IMR-90 (cell line): Measurements from ENCODE around the gene FXR2. TPM values are rescaled to one million over a fixed set of nuclear protein-coding genes. Genes with fewer than 3 reads are reported as not detected.

ENCODE experiments used
- ATAC-seq: fragments of 200-7000 bp; cut with Tn5 transposase; 2 replicates; pipeline ENCODE4 v1.9.1; 2020; ENCODE audit warnings: low read depth, mild to moderate bottlenecking, moderate library complexity
- BruUV-seq: library from RNA; stranded (reverse); fragments of 400-500 nt; replicated peaks from 2 replicates; lab custom pipeline; 2021; lab: Mats Ljungman, UMichigan
- CTCF ChIA-PET: fragments of 300-600 bp; formaldehyde crosslinking; extraction: SDS; loops from one replicate; lab custom pipeline; 2021; ENCODE audit warnings: antibody characterized with exemption; lab: Yijun Ruan, JAX
- POLR2A ChIA-PET: fragments of 300-600 bp; sonication (Branson Sonifier 250); formaldehyde crosslinking; loops from one replicate; lab custom pipeline; 2022; ENCODE audit warnings: antibody characterized with exemption; ENCODE audit not compliant: unreplicated experiment; lab: Charles Lee
- DNase-seq: peaks from one replicate; pipeline ENCODE4 v3.0.0; 2013
- H2AFZ ChIP-seq: replicated peaks from 2 replicates; pipeline ENCODE3; 2013; ENCODE audit warnings: low read length, mild to moderate bottlenecking; ENCODE audit not compliant: poor library complexity
- H2AK5ac ChIP-seq: 2 replicates; pipeline ENCODE4 v1.6.1; 2013; ENCODE audit warnings: low read depth, low read length, inconsistent platforms
- H2AK9ac ChIP-seq: replicated peaks from 2 replicates; pipeline ENCODE3; 2013; ENCODE audit warnings: mild to moderate bottlenecking, low read depth, low read length, moderate library complexity; ENCODE audit not compliant: poor library complexity
- H2BK120ac ChIP-seq: 2 replicates; pipeline ENCODE4 v1.6.1; 2013; ENCODE audit warnings: low read depth, low read length, inconsistent platforms
- H2BK15ac ChIP-seq: 3 replicates; pipeline ENCODE4 v1.6.1; 2013; ENCODE audit warnings: low read depth, low read length, inconsistent platforms
- H2BK20ac ChIP-seq: 2 replicates; pipeline ENCODE4 v1.6.1; 2013; ENCODE audit warnings: low read depth, mild to moderate bottlenecking, inconsistent platforms, low read length, moderate library complexity
- H2BK5ac ChIP-seq: 2 replicates; pipeline ENCODE4 v1.6.1; 2013; ENCODE audit warnings: mild to moderate bottlenecking, low read depth, low read length, inconsistent platforms; ENCODE audit not compliant: poor library complexity, severe bottlenecking
- H3K14ac ChIP-seq: replicated peaks from 2 replicates; pipeline ENCODE4 v1.6.1; 2013; ENCODE audit warnings: low read depth, low read length, inconsistent platforms
- H3K18ac ChIP-seq: 2 replicates; pipeline ENCODE4 v1.6.1; 2013; ENCODE audit warnings: low read depth, low read length, control low read depth
- H3K23ac ChIP-seq: 2 replicates; pipeline ENCODE4 v1.6.1; 2013; ENCODE audit warnings: low read depth, low read length, inconsistent platforms
- H3K27ac ChIP-seq: 2 replicates; pipeline ENCODE4 v1.5.1; 2013; ENCODE audit warnings: mild to moderate bottlenecking, control low read depth, low read length; ENCODE audit not compliant: insufficient read depth
- H3K27me3 ChIP-seq: 2 replicates; pipeline ENCODE4 v1.6.1; 2013; ENCODE audit warnings: low read length; ENCODE audit not compliant: control insufficient read depth, insufficient read depth
- H3K36me3 ChIP-seq: 2 replicates; pipeline ENCODE4 v1.6.1; 2013; ENCODE audit warnings: low read length, mixed read lengths; ENCODE audit not compliant: control insufficient read depth, insufficient read depth
- H3K4ac ChIP-seq: 2 replicates; pipeline ENCODE4 v1.6.1; 2013; ENCODE audit warnings: low read depth, low read length, inconsistent platforms
- H3K4me1 ChIP-seq: 2 replicates; pipeline ENCODE4 v1.6.1; 2013; ENCODE audit warnings: low read length, mixed read lengths; ENCODE audit not compliant: control insufficient read depth, insufficient read depth
- H3K4me2 ChIP-seq: 2 replicates; pipeline ENCODE4 v1.6.1; 2013; ENCODE audit warnings: low read depth, mild to moderate bottlenecking, control low read depth, low read length, moderate library complexity
- H3K4me3 ChIP-seq: 2 replicates; pipeline ENCODE4 v1.5.1; 2013; ENCODE audit warnings: low read depth, mild to moderate bottlenecking, control low read depth, low read length, moderate library complexity; ENCODE audit not compliant: insufficient read depth
- H3K56ac ChIP-seq: 2 replicates; pipeline ENCODE4 v1.6.1; 2013; ENCODE audit warnings: low read length, inconsistent platforms; ENCODE audit not compliant: insufficient read depth; ENCODE audit errors: extremely low read depth
- H3K79me1 ChIP-seq, 2 experiments: 2 replicates each; pipeline ENCODE4 v1.6.1; 2013; ENCODE audit warnings: low read length in 2 of 2, inconsistent platforms in 1 of 2, low read depth in 1 of 2
- H3K9ac ChIP-seq: 2 replicates; pipeline ENCODE4 v1.6.1; 2013; ENCODE audit warnings: low read depth, low read length, control low read depth
- H3K9me1 ChIP-seq: 2 replicates; pipeline ENCODE4 v1.6.1; 2013; ENCODE audit warnings: low read length, inconsistent platforms; ENCODE audit not compliant: insufficient read depth
- H3K9me3 ChIP-seq: 2 replicates; pipeline ENCODE4 v1.6.1; 2013; ENCODE audit warnings: low read length; ENCODE audit not compliant: control insufficient read depth, insufficient read depth
- H4K20me1 ChIP-seq: 2 replicates; pipeline ENCODE4 v1.6.1; 2013; ENCODE audit warnings: low read length, inconsistent platforms; ENCODE audit not compliant: insufficient read depth
- H4K5ac ChIP-seq: 2 replicates; pipeline ENCODE4 v1.6.1; 2013; ENCODE audit warnings: mild to moderate bottlenecking, low read depth, low read length, control low read depth
- H4K8ac ChIP-seq, 2 experiments: 2 replicates each; pipeline ENCODE4 v1.6.1; 2013; ENCODE audit warnings: low read depth in 2 of 2, low read length in 2 of 2, control low read depth in 1 of 2, inconsistent platforms in 1 of 2
- H4K91ac ChIP-seq: 2 replicates; pipeline ENCODE4 v1.6.1; 2013; ENCODE audit warnings: low read depth, low read length, inconsistent platforms; ENCODE audit not compliant: insufficient read depth
- BHLHE40 ChIP-seq: fragments of 150-350 bp; IDR thresholded peaks from 2 replicates; pipeline ENCODE4 v1.6.1; 2016; ENCODE audit warnings: mild to moderate bottlenecking, low read depth, low read length
- CEBPB ChIP-seq: IDR thresholded peaks from 2 replicates; pipeline ENCODE4 v1.6.1; 2012; ENCODE audit warnings: low read depth, low read length, improper control_type of control experiment
- CHD1 ChIP-seq: IDR thresholded peaks from 2 replicates; pipeline ENCODE4 v1.6.1; 2012; ENCODE audit warnings: low read depth, low read length, improper control_type of control experiment
- MAFK ChIP-seq: IDR thresholded peaks from 2 replicates; pipeline ENCODE4 v1.6.1; 2012; ENCODE audit warnings: low read depth, low read length, improper control_type of control experiment
- MAZ ChIP-seq: IDR thresholded peaks from 2 replicates; pipeline ENCODE4 v1.6.1; 2012; ENCODE audit warnings: low read depth, mild to moderate bottlenecking, low read length, improper control_type of control experiment, moderate library complexity, borderline replicate concordance
- MXI1 ChIP-seq: IDR thresholded peaks from 2 replicates; pipeline ENCODE4 v1.6.1; 2012; ENCODE audit warnings: low read depth, mild to moderate bottlenecking, low read length, moderate library complexity, borderline replicate concordance
- NFE2L2 ChIP-seq: fragments of 150-350 bp; IDR thresholded peaks from 2 replicates; pipeline ENCODE4 v1.6.1; 2016; ENCODE audit warnings: low read depth, mild to moderate bottlenecking, low read length
- POLR2A ChIP-seq: IDR thresholded peaks from 2 replicates; pipeline ENCODE4 v1.6.1; 2012; ENCODE audit warnings: mild to moderate bottlenecking, low read depth, low read length
- RFX5 ChIP-seq: IDR thresholded peaks from 2 replicates; pipeline ENCODE4 v1.8.0; 2012; ENCODE audit warnings: low read depth, mild to moderate bottlenecking, low read length, moderate library complexity
- SMC3 ChIP-seq: fragments of 150-350 bp; IDR thresholded peaks from 2 replicates; pipeline ENCODE4 v1.6.1; 2016; ENCODE audit warnings: low read depth, mild to moderate bottlenecking, antibody characterized with exemption, low read length, moderate library complexity
- WGBS, 2 experiments: methylation state at CpG; one replicate each; pipeline versions ENCODE4 v1.1.5 to v1.1.7; 2013; ENCODE audit warnings: missing lambda C conversion rate in 2 of 2; ENCODE audit not compliant: insufficient read length in 1 of 2; ENCODE audit errors: extremely low coverage in 2 of 2; 5-methylcytosine and 5-hydroxymethylcytosine counted together
- dilution Hi-C: fragments of 300-500 bp; cut with HindIII; formaldehyde crosslinking; loops from one replicate; pipeline ENCODE4 v1.14.3; 2018; ENCODE audit warnings: low sequenced_read_pairs; ENCODE audit not compliant: unreplicated experiment
- in situ Hi-C: fragments of 300-500 bp; cut with MboI; formaldehyde crosslinking; loops from 3 replicates; pipeline ENCODE4 v1.14.3; 2019; ENCODE audit warnings: low sequenced_read_pairs, inconsistent platforms, mixed read lengths
- intact Hi-C: fragments of 100-400 bp; cut with micrococcal nuclease; formaldehyde crosslinking; loops from 2 replicates; pipeline ENCODE4 v1.10.0; 2022
- polyA plus RNA-seq, 3 experiments: library from polyadenylated mRNA; depleted of rRNA; stranded (reverse); fragments of >200 nt; gene quantifications; 2 replicates each; pipeline ENCODE4 v1.2.3, GENCODE V29; 2012; ENCODE audit warnings: low replicate concordance in 1 of 3
- total RNA-seq: library from RNA; depleted of rRNA; stranded (reverse); fragments of >200 nt; gene quantifications from 2 replicates; pipeline ENCODE4 v1.2.3, GENCODE V29; 2012
- TF ChIP-seq, protein P1 (sequence below): fragments of 150-350 bp; IDR thresholded peaks from 2 replicates; pipeline ENCODE4 v1.6.1; 2017; ENCODE audit warnings: mild to moderate bottlenecking, antibody characterized with exemption, low read length, low read depth
- TF ChIP-seq, protein P2 (sequence below): conservative IDR thresholded peaks from 2 replicates; pipeline ENCODE4 v1.5.1; 2012; ENCODE audit warnings: mild to moderate bottlenecking, low read depth, low read length, improper control_type of control experiment

The FXR2 gene
- total and polyA plus RNA-seq, 2 of the 4 experiments (the other 2 are of a cell fraction): 39.1 to 55.9 TPM

DNA sequence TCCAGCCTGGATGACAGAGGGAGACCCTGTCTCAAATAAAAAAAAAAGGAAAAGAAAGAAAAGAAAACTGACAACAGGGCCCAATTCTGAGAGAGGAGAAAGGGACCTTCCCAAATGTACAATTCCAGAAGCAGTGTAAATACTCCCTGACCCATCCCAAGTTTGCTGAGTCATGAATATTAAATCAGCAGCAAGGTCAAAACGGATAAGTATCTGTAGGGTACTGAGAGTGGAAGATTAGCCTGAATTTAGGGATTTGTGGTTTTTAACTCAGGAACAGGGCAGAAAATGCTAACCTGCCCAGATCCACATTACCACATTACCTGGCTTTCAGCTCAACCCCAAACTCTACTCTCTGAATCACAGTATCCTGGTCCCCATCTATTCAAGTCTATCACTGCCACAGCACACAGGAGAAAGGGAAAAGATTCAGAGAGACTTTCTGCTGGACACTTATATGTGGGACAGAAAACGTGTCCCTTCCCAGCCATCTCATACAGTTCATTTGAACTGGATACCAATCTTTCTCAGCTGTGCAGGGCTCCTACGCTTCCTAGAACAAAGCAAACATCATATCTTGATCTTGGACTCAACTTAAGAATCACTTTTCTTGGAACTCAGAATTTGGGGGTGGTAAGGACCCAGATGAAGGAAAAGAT, 2.9 kb downstream of the FXR2 start:
- Histone ChIP-seq H3K4ac (no peak overlapping the region), H3K18ac (no peak overlapping the region), H2BK120ac (no peak overlapping the region), H3K4me2 (peak overlapping the region; percentile 27), H4K91ac (no peak overlapping the region), H3K4me1 (peaks cover 9% of the 10 kb centered on the region), H3K9me1 (peaks cover 16% of the 10 kb centered on the region), H3K14ac (no peak overlapping the region), H4K5ac (no peak overlapping the region), H3K36me3 (peaks cover 5% of the 10 kb centered on the region), H2BK20ac (no peak overlapping the region), H2AK5ac (no peak overlapping the region), H2BK15ac (no peak overlapping the region), H3K9ac (no peak overlapping the region), H2AFZ (no peak overlapping the region), H3K27ac (peak overlapping the region; percentile 3; the same call in 1 of the 2 replicates), H2AK9ac (no peak overlapping the region), H3K79me1 (peaks cover 42 to 63% of the 10 kb centered on the region in 2 experiments), H3K56ac (no peak overlapping the region), H3K27me3 (no peaks in the 10 kb centered on the region), H3K4me3 (no peak overlapping the region), H2BK5ac (no peak overlapping the region), H4K20me1 (peaks cover 54% of the 10 kb centered on the region), H4K8ac (no peak overlapping the region), H3K9me3 (no peaks in the 10 kb centered on the region), H3K23ac (peak overlapping the region; percentile 6; the same call in 1 of the 2 replicates)
- in situ Hi-C loops: no loop called here
- DNase-seq (no peak), ATAC-seq (no peak)
- ChIA-PET POLR2A (interaction anchor here (0.6 kb wide), 1 partner anchor 340 kb away, joined by 3 read pairs; no protein-coding TSS in a partner anchor), CTCF (interaction anchor here (0.6 to 0.7 kb wide), 3 partner anchors 87 to 328 kb away, joined by 3 to 7 read pairs (median 5); no protein-coding TSS in a partner anchor)
- no TSS peak for BruUV-seq
- dilution Hi-C loops: no loop called here
- WGBS, 2 experiments: no CpG with 5 or more reads among the region's 3 CpGs
- intact Hi-C loops: no loop called here
- peak; percentile 97 for TF ChIP-seq MAFK
- TF ChIP-seq CHD1: no peak
- no peak for TF ChIP-seq MAZ
- TF ChIP-seq BHLHE40: no peak
- no peak for TF ChIP-seq POLR2A
- no peak for TF ChIP-seq SMC3
- TF ChIP-seq CEBPB: no peak
- TF ChIP-seq, protein P1, sequence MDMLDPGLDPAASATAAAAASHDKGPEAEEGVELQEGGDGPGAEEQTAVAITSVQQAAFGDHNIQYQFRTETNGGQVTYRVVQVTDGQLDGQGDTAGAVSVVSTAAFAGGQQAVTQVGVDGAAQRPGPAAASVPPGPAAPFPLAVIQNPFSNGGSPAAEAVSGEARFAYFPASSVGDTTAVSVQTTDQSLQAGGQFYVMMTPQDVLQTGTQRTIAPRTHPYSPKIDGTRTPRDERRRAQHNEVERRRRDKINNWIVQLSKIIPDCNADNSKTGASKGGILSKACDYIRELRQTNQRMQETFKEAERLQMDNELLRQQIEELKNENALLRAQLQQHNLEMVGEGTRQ: no peak
- TF ChIP-seq, protein P2, sequence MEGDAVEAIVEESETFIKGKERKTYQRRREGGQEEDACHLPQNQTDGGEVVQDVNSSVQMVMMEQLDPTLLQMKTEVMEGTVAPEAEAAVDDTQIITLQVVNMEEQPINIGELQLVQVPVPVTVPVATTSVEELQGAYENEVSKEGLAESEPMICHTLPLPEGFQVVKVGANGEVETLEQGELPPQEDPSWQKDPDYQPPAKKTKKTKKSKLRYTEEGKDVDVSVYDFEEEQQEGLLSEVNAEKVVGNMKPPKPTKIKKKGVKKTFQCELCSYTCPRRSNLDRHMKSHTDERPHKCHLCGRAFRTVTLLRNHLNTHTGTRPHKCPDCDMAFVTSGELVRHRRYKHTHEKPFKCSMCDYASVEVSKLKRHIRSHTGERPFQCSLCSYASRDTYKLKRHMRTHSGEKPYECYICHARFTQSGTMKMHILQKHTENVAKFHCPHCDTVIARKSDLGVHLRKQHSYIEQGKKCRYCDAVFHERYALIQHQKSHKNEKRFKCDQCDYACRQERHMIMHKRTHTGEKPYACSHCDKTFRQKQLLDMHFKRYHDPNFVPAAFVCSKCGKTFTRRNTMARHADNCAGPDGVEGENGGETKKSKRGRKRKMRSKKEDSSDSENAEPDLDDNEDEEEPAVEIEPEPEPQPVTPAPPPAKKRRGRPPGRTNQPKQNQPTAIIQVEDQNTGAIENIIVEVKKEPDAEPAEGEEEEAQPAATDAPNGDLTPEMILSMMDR: no peak
- TF ChIP-seq NFE2L2: peak; percentile 90
- no peak for TF ChIP-seq MXI1
- no peak for TF ChIP-seq RFX5
